Activated naive CD8-positive, alpha-beta T cell treated with anti-CD3 and anti-CD28 coated beads for 36 hours (primary cell): Measurements from ENCODE around the gene PDE2A. TPM values are rescaled to one million over a fixed set of nuclear protein-coding genes. Genes with fewer than 3 reads are reported as not detected.

Experiments
- DNase-seq: peaks from one replicate; pipeline ENCODE4 v3.0.0; 2021
- H3K27ac Mint-ChIP-seq: one replicate; pipeline ENCODE4 v1.8.0; 2022; ENCODE audit warnings: mild to moderate bottlenecking, moderate library complexity, mixed read lengths
- H3K27me3 Mint-ChIP-seq: one replicate; pipeline ENCODE4 v1.8.0; 2022; ENCODE audit warnings: mild to moderate bottlenecking, mixed read lengths
- H3K36me3 Mint-ChIP-seq: one replicate; pipeline ENCODE4 v1.8.0; 2021; ENCODE audit warnings: mild to moderate bottlenecking, mixed read lengths
- H3K4me1 Mint-ChIP-seq: one replicate; pipeline ENCODE4 v1.8.0; 2021; ENCODE audit warnings: mixed read lengths
- H3K4me3 Mint-ChIP-seq: one replicate; pipeline ENCODE4 v1.8.0; 2022; ENCODE audit warnings: mild to moderate bottlenecking, moderate library complexity, mixed read lengths
- H3K9me3 Mint-ChIP-seq: one replicate; pipeline ENCODE4 v1.8.0; 2022; ENCODE audit warnings: mixed read lengths
- total RNA-seq, 2 experiments: library from RNA; stranded (reverse); gene quantifications; one replicate each; pipeline ENCODE4 v1.2.3, GENCODE V29; 2021

PDE2A gene
- total RNA-seq, 2 experiments from 2014 or later: 0.37 to 0.42 TPM

- no peak for DNase-seq
- Mint-ChIP-seq H3K27me3 (peaks cover 6% of the 10 kb centered on the region), H3K36me3 (no peaks in the 10 kb centered on the region), H3K4me1 (no peaks in the 10 kb centered on the region), H3K9me3 (no peaks in the 10 kb centered on the region), H3K27ac (no peak overlapping the region), H3K4me3 (no peak overlapping the region)
Observed at GRCh38 chr11:72646024-72646423, 28.2 kb downstream of the PDE2A start.

- Mint-ChIP-seq H3K27ac (no peak overlapping the region), H3K27me3 (peaks cover 6% of the 10 kb centered on the region), H3K4me1 (no peaks in the 10 kb centered on the region), H3K4me3 (peak overlapping the region; percentile 6), H3K36me3 (no peaks in the 10 kb centered on the region), H3K9me3 (no peaks in the 10 kb centered on the region)
- DNase-seq: peak; percentile 7
Observed at GRCh38 chr11:72643547-72643946, 30.7 kb downstream of the PDE2A start.

GRCh38 chr11:72642884-72643522 lies 31.2 kb downstream of the PDE2A start:
- H3K9me3 Mint-ChIP-seq: no peaks in the 10 kb centered on the region
- DNase-seq: peak; percentile 74
- no peaks in the 10 kb centered on the region for H3K4me1 Mint-ChIP-seq
- no peaks in the 10 kb centered on the region for H3K36me3 Mint-ChIP-seq
- peak overlapping the region; percentile 6 for H3K4me3 Mint-ChIP-seq
- H3K27me3 Mint-ChIP-seq: peaks cover 6% of the 10 kb centered on the region
- no peak overlapping the region for H3K27ac Mint-ChIP-seq

- H3K27me3 Mint-ChIP-seq: peaks cover 11% of the 10 kb centered on the region
- no peaks in the 10 kb centered on the region for H3K4me1 Mint-ChIP-seq
- H3K9me3 Mint-ChIP-seq: no peaks in the 10 kb centered on the region
- no peaks in the 10 kb centered on the region for H3K36me3 Mint-ChIP-seq
- DNase-seq: peak; percentile 27
- H3K27ac Mint-ChIP-seq: no peak overlapping the region
- peak overlapping the region; percentile 50 for H3K4me3 Mint-ChIP-seq
Observed at GRCh38 chr11:72642043-72642883, 32.0 kb downstream of the PDE2A start.

GRCh38 chr11:72641522-72642042 lies 32.6 kb downstream of the PDE2A start:
- no peak overlapping the region for H3K4me3 Mint-ChIP-seq
- DNase-seq: no peak
- H3K4me1 Mint-ChIP-seq: no peaks in the 10 kb centered on the region
- peaks cover 13% of the 10 kb centered on the region for H3K27me3 Mint-ChIP-seq
- H3K36me3 Mint-ChIP-seq: no peaks in the 10 kb centered on the region
- H3K9me3 Mint-ChIP-seq: no peaks in the 10 kb centered on the region
- H3K27ac Mint-ChIP-seq: no peak overlapping the region

- Mint-ChIP-seq H3K4me1 (no peaks in the 10 kb centered on the region), H3K9me3 (no peaks in the 10 kb centered on the region), H3K27ac (no peak overlapping the region), H3K4me3 (no peak overlapping the region), H3K36me3 (no peaks in the 10 kb centered on the region), H3K27me3 (peaks cover 15% of the 10 kb centered on the region)
- DNase-seq: no peak
Observed at GRCh38 chr11:72639502-72640375, 34.5 kb downstream of the PDE2A start.

GRCh38 chr11:72637926-72638325 lies 36.3 kb downstream of the PDE2A start:
- Mint-ChIP-seq H3K9me3 (no peaks in the 10 kb centered on the region), H3K4me1 (no peaks in the 10 kb centered on the region), H3K4me3 (no peak overlapping the region), H3K27ac (no peak overlapping the region), H3K27me3 (peaks cover 12% of the 10 kb centered on the region), H3K36me3 (no peaks in the 10 kb centered on the region)
- DNase-seq: no peak

GRCh38 chr11:72637198-72637597 lies 37.0 kb downstream of the PDE2A start:
- Mint-ChIP-seq H3K27ac (no peak overlapping the region), H3K9me3 (no peaks in the 10 kb centered on the region), H3K4me3 (no peak overlapping the region), H3K4me1 (no peaks in the 10 kb centered on the region), H3K36me3 (no peaks in the 10 kb centered on the region), H3K27me3 (peaks cover 12% of the 10 kb centered on the region)
- no peak for DNase-seq

GRCh38 chr11:72636376-72636775 lies 37.8 kb downstream of the PDE2A start:
- Mint-ChIP-seq H3K27me3 (peaks cover 12% of the 10 kb centered on the region), H3K4me3 (no peak overlapping the region), H3K9me3 (no peaks in the 10 kb centered on the region), H3K4me1 (no peaks in the 10 kb centered on the region), H3K36me3 (no peaks in the 10 kb centered on the region), H3K27ac (no peak overlapping the region)
- DNase-seq: no peak

GRCh38 chr11:72635933-72636332 lies 38.3 kb downstream of the PDE2A start:
- Mint-ChIP-seq H3K4me1 (no peaks in the 10 kb centered on the region), H3K27ac (no peak overlapping the region), H3K9me3 (no peaks in the 10 kb centered on the region), H3K36me3 (no peaks in the 10 kb centered on the region), H3K4me3 (no peak overlapping the region), H3K27me3 (peaks cover 12% of the 10 kb centered on the region)
- no peak for DNase-seq

- Mint-ChIP-seq H3K4me1 (no peaks in the 10 kb centered on the region), H3K36me3 (no peaks in the 10 kb centered on the region), H3K4me3 (no peak overlapping the region), H3K9me3 (no peaks in the 10 kb centered on the region), H3K27ac (no peak overlapping the region), H3K27me3 (peaks cover 12% of the 10 kb centered on the region)
- no peak for DNase-seq
Observed at GRCh38 chr11:72635309-72635915, 38.8 kb downstream of the PDE2A start.

GRCh38 chr11:72634472-72635095 lies 39.6 kb downstream of the PDE2A start:
- Mint-ChIP-seq H3K27ac (no peak overlapping the region), H3K9me3 (no peaks in the 10 kb centered on the region), H3K4me3 (no peak overlapping the region), H3K27me3 (peaks cover 12% of the 10 kb centered on the region), H3K4me1 (no peaks in the 10 kb centered on the region), H3K36me3 (no peaks in the 10 kb centered on the region)
- no peak for DNase-seq

- Mint-ChIP-seq H3K27me3 (peaks cover 12% of the 10 kb centered on the region), H3K4me3 (no peak overlapping the region), H3K36me3 (no peaks in the 10 kb centered on the region), H3K4me1 (no peaks in the 10 kb centered on the region), H3K9me3 (no peaks in the 10 kb centered on the region), H3K27ac (no peak overlapping the region)
- DNase-seq: no peak
Observed at GRCh38 chr11:72634016-72634415, 40.2 kb downstream of the PDE2A start.

GRCh38 chr11:72633068-72633467 lies 41.2 kb downstream of the PDE2A start:
- no peak overlapping the region for H3K27ac Mint-ChIP-seq

More at GRCh38 chr11:72633068-72633467, 41.2 kb downstream of the PDE2A start:
- Mint-ChIP-seq H3K4me1 (no peaks in the 10 kb centered on the region), H3K4me3 (no peak overlapping the region), H3K36me3 (no peaks in the 10 kb centered on the region), H3K27me3 (peaks cover 12% of the 10 kb centered on the region), H3K9me3 (no peaks in the 10 kb centered on the region)
- no peak for DNase-seq
